Ishikawa (cell line): Measurements from ENCODE around the gene KCNQ1OT1.

Experiments used
- CREB1 ChIP-seq: IDR thresholded peaks from 2 replicates; pipeline ENCODE4 v1.6.1; 2012; ENCODE audit warnings: low read depth
- NFIC ChIP-seq: IDR thresholded peaks from 2 replicates; pipeline ENCODE4 v1.6.1; 2012
- RAD21 ChIP-seq: IDR thresholded peaks from 2 replicates; pipeline ENCODE4 v1.6.1; 2012; ENCODE audit warnings: low read depth
- TF ChIP-seq, protein P1 (sequence below): IDR thresholded peaks from 2 replicates; pipeline ENCODE4 v1.6.1; 2012

DNA sequence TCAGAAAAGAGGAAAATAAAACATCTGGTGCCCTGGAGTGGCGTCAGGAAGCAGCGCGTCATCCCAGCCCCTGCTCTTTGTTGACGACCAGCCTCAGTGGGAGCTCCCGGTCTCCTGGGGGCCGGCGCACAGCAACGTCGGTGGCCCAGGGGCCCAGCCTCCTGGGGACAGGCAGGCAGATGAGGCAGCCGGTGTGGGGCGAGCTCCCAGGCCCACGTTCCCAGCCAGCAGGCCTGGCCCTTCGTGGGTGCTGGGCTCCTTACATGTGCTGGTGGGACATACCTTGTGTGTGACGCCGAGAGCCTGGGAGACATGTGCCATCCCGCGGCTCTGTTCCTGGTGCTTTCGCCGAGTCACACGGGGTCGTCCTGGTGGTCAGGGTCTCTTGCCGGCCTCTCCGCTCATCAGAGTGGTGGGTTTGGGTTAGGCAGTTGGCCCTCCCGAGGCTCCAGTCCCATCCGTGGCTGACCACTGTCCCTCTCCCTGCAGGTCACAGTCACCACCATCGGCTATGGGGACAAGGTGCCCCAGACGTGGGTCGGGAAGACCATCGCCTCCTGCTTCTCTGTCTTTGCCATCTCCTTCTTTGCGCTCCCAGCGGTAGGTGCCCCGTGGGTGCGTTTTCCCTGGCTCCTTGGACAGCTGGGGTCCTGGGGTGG is 116.7 kb downstream of the KCNQ1OT1 start:
- TF ChIP-seq, protein P1, sequence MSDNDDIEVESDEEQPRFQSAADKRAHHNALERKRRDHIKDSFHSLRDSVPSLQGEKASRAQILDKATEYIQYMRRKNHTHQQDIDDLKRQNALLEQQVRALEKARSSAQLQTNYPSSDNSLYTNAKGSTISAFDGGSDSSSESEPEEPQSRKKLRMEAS: no peak
- no peak for TF ChIP-seq CREB1
- no peak for TF ChIP-seq RAD21
- no peak for TF ChIP-seq NFIC
